GM23248 (cell line): ENCODE measurements around the gene FCHO1.

Experiments
- EZH2 ChIP-seq: fragments of 200-600 bp; sonication (generic); IDR thresholded peaks from 2 replicates; pipeline ENCODE4 v1.6.1; 2018; ENCODE audit warnings: antibody characterized with exemption, mild to moderate bottlenecking; ENCODE audit not compliant: insufficient read depth, poor library complexity, severe bottlenecking
- EZH2phosphoT487 ChIP-seq: fragments of 200-600 bp; sonication (generic); IDR thresholded peaks from 2 replicates; pipeline ENCODE4 v1.6.1; 2018; ENCODE audit warnings: antibody characterized with exemption, moderate library complexity, mild to moderate bottlenecking, low read depth; ENCODE audit not compliant: insufficient read depth

GRCh38 chr19:17755977-17756670 is 4.8 kb downstream of the FCHO1 start:
- TF ChIP-seq EZH2 = no peak
- no peak for TF ChIP-seq EZH2phosphoT487
